GM12864 (cell line): ENCODE results near the gene ODAD3.
"Not testable (repeated sequence)": the region's sequence is repeated elsewhere in the genome, so short reads cannot be mapped to it uniquely, and the experiment has no call there.

Source experiments
- DNase-seq: peaks from one replicate; pipeline ENCODE4 v3.0.0-alpha.2; 2011; ENCODE audit warnings: low read depth
- H3K4me3 ChIP-seq: 2 replicates; pipeline ENCODE4 v1.5.1; 2011; ENCODE audit warnings: mild to moderate bottlenecking, low read depth, low read length, control low read depth
- TF ChIP-seq, protein P1 (sequence below): IDR thresholded peaks from 2 replicates; pipeline ENCODE4 v1.5.1; 2011; ENCODE audit warnings: low read depth, mild to moderate bottlenecking, moderate library complexity, low read length, control low read depth, inconsistent platforms; ENCODE audit errors: missing control alignments

Gene ODAD3

DNA sequence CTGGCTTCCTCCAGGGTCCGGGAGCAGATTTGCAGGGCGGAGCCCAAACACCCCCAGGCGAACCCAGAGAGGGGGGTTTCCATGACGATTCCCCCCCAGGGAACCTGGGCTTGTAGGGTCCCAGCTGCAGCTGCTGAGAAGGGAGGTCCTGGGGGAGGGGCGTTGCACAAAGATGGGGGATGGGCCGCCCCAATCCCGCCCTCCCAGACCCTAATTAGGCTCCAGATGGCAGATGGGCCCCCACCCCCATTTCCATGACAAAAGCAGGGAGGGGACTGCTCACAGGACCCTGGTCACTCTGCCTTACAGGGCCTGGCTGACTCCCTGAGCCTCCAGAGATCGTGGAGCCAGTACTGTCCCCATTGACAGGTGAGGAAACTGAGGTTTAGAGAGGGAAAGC lies 30.7 kb upstream of the ODAD3 start:
- H3K4me3 ChIP-seq = no peak overlapping the region
- DNase-seq = no peak
- TF ChIP-seq, protein P1, sequence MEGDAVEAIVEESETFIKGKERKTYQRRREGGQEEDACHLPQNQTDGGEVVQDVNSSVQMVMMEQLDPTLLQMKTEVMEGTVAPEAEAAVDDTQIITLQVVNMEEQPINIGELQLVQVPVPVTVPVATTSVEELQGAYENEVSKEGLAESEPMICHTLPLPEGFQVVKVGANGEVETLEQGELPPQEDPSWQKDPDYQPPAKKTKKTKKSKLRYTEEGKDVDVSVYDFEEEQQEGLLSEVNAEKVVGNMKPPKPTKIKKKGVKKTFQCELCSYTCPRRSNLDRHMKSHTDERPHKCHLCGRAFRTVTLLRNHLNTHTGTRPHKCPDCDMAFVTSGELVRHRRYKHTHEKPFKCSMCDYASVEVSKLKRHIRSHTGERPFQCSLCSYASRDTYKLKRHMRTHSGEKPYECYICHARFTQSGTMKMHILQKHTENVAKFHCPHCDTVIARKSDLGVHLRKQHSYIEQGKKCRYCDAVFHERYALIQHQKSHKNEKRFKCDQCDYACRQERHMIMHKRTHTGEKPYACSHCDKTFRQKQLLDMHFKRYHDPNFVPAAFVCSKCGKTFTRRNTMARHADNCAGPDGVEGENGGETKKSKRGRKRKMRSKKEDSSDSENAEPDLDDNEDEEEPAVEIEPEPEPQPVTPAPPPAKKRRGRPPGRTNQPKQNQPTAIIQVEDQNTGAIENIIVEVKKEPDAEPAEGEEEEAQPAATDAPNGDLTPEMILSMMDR = no peak

DNA sequence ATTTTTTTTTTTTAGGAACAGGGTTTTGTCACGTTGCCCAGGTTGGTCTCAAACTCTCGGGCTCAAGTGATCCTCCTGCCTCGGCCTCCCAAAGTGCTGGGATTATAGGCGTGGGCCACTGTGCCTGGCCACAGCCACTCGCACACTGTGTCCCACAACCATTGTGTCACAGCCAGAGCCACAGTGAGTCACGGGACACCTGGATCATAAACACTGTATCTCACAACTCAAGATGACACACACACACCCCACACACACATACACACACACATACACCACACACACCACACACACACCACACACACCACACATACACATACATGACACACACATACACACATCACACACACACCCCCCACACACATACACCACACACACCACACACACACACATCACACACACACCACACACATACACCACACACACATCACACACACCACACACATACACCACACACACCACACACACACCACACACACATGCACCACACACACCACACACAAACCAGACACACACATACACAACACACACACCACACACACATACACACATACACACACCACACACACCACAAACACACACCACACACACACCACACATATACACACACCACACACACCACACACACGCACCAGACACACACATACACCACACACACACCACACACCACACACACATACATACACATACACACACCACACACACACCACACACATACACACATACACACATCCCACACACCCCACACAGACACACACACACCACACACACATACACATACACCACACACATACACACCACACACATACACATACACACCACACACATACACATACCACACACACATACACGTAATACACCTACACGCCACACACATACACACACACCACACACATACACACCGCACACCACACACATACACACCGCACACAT lies 29.7 kb upstream of the ODAD3 start:
- TF ChIP-seq, protein P1 = no peak

DNA sequence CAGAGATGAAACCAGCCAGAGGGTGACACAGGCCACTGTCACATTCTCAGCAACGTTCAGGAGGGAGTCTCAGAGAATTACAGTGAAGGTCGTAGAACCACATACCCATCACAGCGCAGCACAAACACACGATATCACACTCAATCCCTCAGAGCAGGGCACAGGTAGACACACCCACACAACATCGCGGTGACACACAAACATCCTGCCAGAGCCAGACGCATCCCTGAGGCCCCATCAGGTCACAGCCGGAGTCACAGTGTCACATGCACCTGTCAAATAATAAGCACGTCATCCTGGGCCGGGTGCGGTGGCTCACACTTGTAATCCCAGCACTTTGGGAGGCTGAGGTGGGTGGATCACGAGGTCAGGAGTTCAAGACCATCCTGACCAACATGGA lies 28.5 kb upstream of the ODAD3 start:
- H3K4me3 ChIP-seq = no peak overlapping the region
- TF ChIP-seq, protein P1 = no peak
- no peak for DNase-seq

More for the DNA sequence above, 29.7 kb upstream of the ODAD3 start:
- H3K4me3 ChIP-seq = no peak overlapping the region
- DNase-seq = no peak

DNA sequence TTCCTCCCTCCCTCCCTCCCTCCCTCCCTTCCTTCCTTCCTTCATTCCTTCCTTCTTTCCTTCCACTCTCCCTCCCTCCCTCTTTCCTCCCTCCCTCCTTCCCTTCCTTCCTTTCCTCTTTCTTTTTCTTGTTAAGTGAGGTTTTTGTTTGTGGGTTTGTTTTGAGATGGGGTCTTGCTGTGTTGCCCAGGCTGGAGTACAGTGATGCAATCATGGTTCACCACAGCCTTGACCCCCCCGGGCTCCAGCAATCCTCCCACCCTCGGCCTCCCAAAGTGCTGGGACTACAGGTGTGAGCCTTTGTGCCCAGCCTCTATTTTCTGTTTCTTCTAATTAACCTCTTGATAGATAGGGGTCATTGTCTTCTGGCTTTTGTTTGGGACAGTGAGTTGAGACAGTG lies 26.5 kb upstream of the ODAD3 start:
- no peak for DNase-seq
- H3K4me3 ChIP-seq = no peak overlapping the region
- TF ChIP-seq, protein P1 = no peak

DNA sequence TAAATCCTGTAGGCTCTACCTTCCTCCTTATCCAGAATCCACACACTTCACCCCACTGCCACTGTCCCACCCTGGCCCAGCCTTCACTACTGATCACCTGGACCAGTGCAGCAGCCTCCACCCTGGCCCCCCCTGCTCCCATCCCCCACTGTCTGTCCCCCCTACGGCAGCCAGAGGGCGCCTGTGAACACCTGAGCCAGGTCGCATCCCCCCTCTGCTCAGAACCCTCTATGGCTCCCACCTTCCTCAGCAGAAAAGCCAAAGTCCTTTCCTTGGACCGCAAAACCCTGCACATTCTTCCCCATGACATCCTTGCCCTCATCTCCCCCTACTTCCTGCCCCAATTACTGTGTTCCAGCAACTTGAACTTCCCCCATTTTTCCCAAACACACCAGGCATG lies 25.3 kb upstream of the ODAD3 start:
- TF ChIP-seq, protein P1 = peak; percentile 55
- no peak overlapping the region for H3K4me3 ChIP-seq
- DNase-seq = no peak

DNA sequence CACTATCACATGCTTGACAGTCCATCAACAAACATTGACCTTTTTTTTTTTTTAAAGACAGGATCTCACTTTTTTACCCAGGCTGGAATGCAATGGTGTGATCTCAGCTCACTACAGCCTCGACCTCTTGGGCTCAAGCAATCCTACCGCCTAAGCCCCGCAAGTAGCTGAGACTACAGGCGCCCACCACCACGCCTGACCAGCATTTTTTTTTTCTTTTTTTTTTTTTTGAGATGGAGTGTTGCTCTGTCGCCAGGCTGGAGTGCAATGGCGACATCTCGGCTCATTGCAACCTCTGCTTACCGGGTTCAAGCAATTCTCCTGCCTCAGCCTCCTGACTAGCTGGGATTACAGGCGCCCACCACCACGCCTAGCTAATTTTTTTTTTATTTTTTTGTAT lies 24.0 kb upstream of the ODAD3 start:
- DNase-seq, H3K4me3 ChIP-seq: not testable (repeated sequence)

DNA sequence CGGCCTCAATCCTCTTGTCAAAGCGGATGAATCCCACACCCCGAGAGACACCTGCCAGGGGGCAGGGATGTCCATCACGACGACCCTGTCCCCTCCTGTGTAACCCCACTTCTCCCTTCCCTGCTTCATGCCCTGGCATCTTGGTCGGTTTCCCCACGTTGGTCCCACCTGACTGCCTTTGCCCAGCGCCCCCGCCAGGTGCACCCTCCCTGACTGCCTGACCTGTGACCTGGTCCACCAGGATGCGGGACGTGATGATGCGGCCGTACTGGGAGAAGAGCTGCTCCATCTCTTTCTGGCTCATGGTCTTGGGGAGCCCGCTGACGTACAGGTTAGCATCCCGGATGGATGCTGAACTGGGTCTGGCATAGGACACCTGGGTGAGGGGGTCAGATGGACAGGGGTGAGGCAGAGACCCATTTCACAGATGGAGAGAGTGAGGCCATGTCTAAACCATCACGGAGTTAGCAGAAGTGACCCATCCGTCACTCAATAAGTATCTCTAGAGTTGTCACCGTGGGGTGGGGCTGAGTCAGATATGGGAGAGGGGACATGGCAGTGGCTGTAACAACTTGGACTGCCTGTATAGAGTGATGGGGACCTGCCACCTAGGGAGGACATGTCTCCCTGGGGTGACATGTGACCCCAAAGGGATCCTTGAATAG lies 23.4 kb upstream of the ODAD3 start:
- TF ChIP-seq, protein P1 = no peak
- H3K4me3 ChIP-seq = no peak overlapping the region
- DNase-seq = no peak
